ENCODE results near the gene COL24A1.

COL24A1 gene

DNA sequence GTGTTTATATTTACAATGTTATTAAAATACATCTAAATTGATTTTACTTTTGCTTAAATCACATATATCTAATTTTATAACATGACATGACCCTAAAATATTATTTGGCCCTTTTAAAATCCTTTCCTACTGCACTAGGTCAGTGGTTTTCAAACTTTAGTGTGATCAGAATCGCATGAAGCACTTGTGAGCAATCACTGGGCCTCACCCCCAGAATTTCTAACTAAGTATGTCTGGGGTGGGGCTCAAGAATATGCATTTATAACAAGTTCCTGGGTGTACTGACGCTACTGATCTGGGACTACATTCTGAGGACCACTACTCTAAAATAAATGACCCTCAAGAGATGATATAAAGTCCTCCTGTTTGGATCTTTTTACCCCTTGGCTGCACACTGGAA, 8.8 kb downstream of the COL24A1 start:
- TF ChIP-seq, protein P1, sequence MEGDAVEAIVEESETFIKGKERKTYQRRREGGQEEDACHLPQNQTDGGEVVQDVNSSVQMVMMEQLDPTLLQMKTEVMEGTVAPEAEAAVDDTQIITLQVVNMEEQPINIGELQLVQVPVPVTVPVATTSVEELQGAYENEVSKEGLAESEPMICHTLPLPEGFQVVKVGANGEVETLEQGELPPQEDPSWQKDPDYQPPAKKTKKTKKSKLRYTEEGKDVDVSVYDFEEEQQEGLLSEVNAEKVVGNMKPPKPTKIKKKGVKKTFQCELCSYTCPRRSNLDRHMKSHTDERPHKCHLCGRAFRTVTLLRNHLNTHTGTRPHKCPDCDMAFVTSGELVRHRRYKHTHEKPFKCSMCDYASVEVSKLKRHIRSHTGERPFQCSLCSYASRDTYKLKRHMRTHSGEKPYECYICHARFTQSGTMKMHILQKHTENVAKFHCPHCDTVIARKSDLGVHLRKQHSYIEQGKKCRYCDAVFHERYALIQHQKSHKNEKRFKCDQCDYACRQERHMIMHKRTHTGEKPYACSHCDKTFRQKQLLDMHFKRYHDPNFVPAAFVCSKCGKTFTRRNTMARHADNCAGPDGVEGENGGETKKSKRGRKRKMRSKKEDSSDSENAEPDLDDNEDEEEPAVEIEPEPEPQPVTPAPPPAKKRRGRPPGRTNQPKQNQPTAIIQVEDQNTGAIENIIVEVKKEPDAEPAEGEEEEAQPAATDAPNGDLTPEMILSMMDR (conservative IDR thresholded peaks at IDR 0.05; ENCODE audit: low read depth, low read length): no peak
- Histone ChIP-seq H3K4me2 (no peak overlapping the region), H3K27me3 (ENCODE audit: insufficient read depth, low read depth) (no peaks in the 10 kb centered on the region), H3K36me3 (ENCODE audit: insufficient read depth) (no peaks in the 10 kb centered on the region), H2AFZ (ENCODE audit: low read depth) (no peak overlapping the region), H3K4me3 (IDR thresholded peaks at IDR 0.05; ENCODE audit: insufficient read depth, low read depth, low read length) (no peak overlapping the region), H3K79me2 (ENCODE audit: insufficient read depth, low read depth) (no peaks in the 10 kb centered on the region), H4K20me1 (ENCODE audit: insufficient read depth) (no peaks in the 10 kb centered on the region), H3K9ac (no peak overlapping the region), H3K27ac (no peak overlapping the region), H3K4me1 (ENCODE audit: low read depth, poor library complexity, severe bottlenecking) (no peaks in the 10 kb centered on the region)

DNA sequence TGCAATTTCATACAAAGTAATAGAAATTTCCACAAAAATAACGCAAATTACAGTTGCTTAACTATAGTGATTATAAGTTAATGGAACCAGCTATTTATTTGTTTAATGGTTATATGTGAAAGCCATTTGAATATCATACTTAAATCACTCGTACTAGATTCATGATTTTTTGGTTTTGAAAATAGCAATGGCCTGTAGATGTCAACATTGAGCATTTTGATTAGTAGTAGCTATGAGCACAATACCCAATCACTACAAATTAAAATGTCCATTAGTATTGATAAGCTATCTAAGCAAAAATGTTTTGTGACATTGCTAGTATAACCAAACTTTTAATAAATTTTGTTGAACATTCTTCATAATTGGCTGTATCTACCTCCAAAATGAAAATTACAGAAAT, 10.0 kb downstream of the COL24A1 start:
- H4K20me1 ChIP-seq (ENCODE audit: insufficient read depth): no peaks in the 10 kb centered on the region
- no peak overlapping the region for H3K9ac ChIP-seq
- no peaks in the 10 kb centered on the region for H3K36me3 ChIP-seq (ENCODE audit: insufficient read depth)
- H3K4me2 ChIP-seq: no peak overlapping the region
- H3K27ac ChIP-seq: no peak overlapping the region
- no peak overlapping the region for H2AFZ ChIP-seq (ENCODE audit: low read depth)
- H3K4me1 ChIP-seq (ENCODE audit: low read depth, poor library complexity, severe bottlenecking): no peaks in the 10 kb centered on the region
- no peaks in the 10 kb centered on the region for H3K27me3 ChIP-seq (ENCODE audit: insufficient read depth, low read depth)
- TF ChIP-seq, protein P1 (conservative IDR thresholded peaks at IDR 0.05; ENCODE audit: low read depth, low read length): no peak
- no peaks in the 10 kb centered on the region for H3K79me2 ChIP-seq (ENCODE audit: insufficient read depth, low read depth)
- H3K4me3 ChIP-seq (IDR thresholded peaks at IDR 0.05; ENCODE audit: insufficient read depth, low read depth, low read length): no peak overlapping the region

DNA sequence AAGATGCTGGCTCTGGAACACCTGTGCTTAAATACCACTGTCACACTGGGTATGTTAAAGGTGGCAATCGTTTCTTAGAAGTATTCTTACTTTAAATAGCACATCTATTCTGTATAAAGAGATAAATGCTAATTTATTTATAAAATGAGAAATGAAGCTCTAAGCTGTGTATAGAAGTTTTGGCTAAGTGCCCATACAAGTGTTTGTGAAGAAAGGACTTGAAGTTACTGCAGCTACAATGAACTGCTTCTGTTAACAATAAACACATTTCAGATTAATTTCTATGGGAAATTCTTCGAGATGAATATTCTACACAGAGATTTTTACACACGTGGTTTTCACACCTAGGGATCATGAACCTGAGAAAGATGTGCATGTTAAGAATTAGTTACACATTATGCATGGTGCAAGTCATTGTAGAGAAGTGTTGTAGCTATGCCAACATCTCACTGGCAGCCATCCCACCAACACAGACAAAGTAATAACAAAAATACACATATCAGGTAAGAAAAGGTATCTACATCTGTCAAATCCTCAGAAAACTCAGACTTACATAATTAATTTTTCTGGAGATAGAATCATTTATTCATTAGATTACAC, 16.2 kb downstream of the COL24A1 start:
- Histone ChIP-seq H3K4me2 (no peak overlapping the region), H3K9ac (no peak overlapping the region), H3K4me3 (IDR thresholded peaks at IDR 0.05; ENCODE audit: insufficient read depth, low read depth, low read length) (no peak overlapping the region), H2AFZ (ENCODE audit: low read depth) (no peak overlapping the region), H3K27ac (no peak overlapping the region), H4K20me1 (ENCODE audit: insufficient read depth) (no peaks in the 10 kb centered on the region), H3K4me1 (ENCODE audit: low read depth, poor library complexity, severe bottlenecking) (no peaks in the 10 kb centered on the region), H3K36me3 (ENCODE audit: insufficient read depth) (no peaks in the 10 kb centered on the region; the same call in 1 of the 2 replicates), H3K79me2 (ENCODE audit: insufficient read depth, low read depth) (no peaks in the 10 kb centered on the region), H3K27me3 (ENCODE audit: insufficient read depth, low read depth) (no peaks in the 10 kb centered on the region)
- TF ChIP-seq, protein P1 (conservative IDR thresholded peaks at IDR 0.05; ENCODE audit: low read depth, low read length): no peak

DNA sequence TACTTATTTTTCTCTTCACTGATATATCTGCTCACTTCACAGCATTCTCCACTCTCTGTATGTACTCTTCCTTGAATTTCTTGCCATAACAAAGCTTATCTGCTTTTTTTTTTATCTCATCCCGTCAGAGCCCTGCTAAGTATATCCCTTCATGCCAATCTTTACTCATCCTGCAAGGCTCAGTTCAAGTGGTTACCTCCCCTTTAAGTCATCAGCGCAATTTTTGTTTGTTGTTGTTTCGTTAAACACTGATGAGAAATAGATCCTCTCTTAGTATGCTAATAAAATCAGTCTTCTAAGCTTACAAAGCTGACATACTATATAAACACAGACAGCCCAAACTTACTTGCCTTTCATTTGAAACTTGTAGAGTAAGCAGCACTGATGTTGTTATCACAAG, 17.8 kb downstream of the COL24A1 start:
- no peaks in the 10 kb centered on the region for H3K79me2 ChIP-seq (ENCODE audit: insufficient read depth, low read depth)
- H3K27ac ChIP-seq: no peak overlapping the region
- no peaks in the 10 kb centered on the region for H3K27me3 ChIP-seq (ENCODE audit: insufficient read depth, low read depth)
- no peaks in the 10 kb centered on the region; the same call in 1 of the 2 replicates for H3K36me3 ChIP-seq (ENCODE audit: insufficient read depth)
- no peaks in the 10 kb centered on the region for H4K20me1 ChIP-seq (ENCODE audit: insufficient read depth)
- no peak overlapping the region for H3K4me2 ChIP-seq
- H3K4me1 ChIP-seq (ENCODE audit: low read depth, poor library complexity, severe bottlenecking): no peaks in the 10 kb centered on the region
- no peak overlapping the region for H2AFZ ChIP-seq (ENCODE audit: low read depth)
- TF ChIP-seq, protein P1 (conservative IDR thresholded peaks at IDR 0.05; ENCODE audit: low read depth, low read length): no peak
- no peak overlapping the region for H3K4me3 ChIP-seq (IDR thresholded peaks at IDR 0.05; ENCODE audit: insufficient read depth, low read depth, low read length)
- H3K9ac ChIP-seq: no peak overlapping the region
